ENCODE measurements around the gene PITHD1.

Gene PITHD1

DNA sequence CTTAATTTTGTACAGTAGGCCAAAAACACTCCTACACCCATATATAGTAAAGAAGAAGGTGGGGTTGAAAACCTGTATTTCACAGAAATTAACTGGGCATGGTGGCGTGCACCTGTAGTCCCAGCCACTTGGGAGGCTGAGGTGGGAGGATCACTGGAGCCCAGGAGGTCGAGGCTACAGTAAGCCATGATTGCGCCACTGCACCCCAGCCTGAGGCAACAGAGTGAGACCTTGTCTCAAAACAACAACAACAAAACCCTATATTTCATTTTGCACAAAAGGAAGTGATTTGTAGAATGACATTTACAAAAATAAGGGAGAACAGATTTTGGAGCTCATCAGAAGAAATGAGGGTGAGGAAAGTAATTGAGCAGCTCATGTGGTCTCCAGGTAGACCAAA, 10.5 kb downstream of the PITHD1 start:
- no peaks in the 10 kb centered on the region for H3K27me3 ChIP-seq (replicated peaks; ENCODE audit: insufficient read depth, low read length)
- peaks cover 43% of the 10 kb centered on the region for H3K79me2 ChIP-seq (ENCODE audit: low read length)
- no peak overlapping the region for H2AFZ ChIP-seq (ENCODE audit: low read length)
- TF ChIP-seq EZH2phosphoT487 (IDR thresholded peaks at IDR 0.05; ENCODE audit: low read length) (no peak), EZH2 (optimal IDR thresholded peaks at IDR 0.05; ENCODE audit: low read depth, low read length) (no peak)
- TF ChIP-seq, protein P1, sequence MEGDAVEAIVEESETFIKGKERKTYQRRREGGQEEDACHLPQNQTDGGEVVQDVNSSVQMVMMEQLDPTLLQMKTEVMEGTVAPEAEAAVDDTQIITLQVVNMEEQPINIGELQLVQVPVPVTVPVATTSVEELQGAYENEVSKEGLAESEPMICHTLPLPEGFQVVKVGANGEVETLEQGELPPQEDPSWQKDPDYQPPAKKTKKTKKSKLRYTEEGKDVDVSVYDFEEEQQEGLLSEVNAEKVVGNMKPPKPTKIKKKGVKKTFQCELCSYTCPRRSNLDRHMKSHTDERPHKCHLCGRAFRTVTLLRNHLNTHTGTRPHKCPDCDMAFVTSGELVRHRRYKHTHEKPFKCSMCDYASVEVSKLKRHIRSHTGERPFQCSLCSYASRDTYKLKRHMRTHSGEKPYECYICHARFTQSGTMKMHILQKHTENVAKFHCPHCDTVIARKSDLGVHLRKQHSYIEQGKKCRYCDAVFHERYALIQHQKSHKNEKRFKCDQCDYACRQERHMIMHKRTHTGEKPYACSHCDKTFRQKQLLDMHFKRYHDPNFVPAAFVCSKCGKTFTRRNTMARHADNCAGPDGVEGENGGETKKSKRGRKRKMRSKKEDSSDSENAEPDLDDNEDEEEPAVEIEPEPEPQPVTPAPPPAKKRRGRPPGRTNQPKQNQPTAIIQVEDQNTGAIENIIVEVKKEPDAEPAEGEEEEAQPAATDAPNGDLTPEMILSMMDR (IDR thresholded peaks at IDR 0.05; ENCODE audit: low read length): no peak
- H3K4me2 ChIP-seq (ENCODE audit: low read depth, low read length): no peak overlapping the region
- no peak overlapping the region for H3K9ac ChIP-seq (ENCODE audit: low read length)
- DNase-seq: no peak
- H3K4me1 ChIP-seq (ENCODE audit: low read length): peaks cover 7% of the 10 kb centered on the region
- no peaks in the 10 kb centered on the region for H3K9me2 ChIP-seq (replicated peaks; ENCODE audit: insufficient read depth, low read length)
- no peak overlapping the region for H3K4me3 ChIP-seq (ENCODE audit: low read length)
- peaks cover 7% of the 10 kb centered on the region for H3F3A ChIP-seq (ENCODE audit: insufficient read depth, low read length)
- no peak overlapping the region for H3K27ac ChIP-seq (ENCODE audit: low read length)
- H4K20me1 ChIP-seq (ENCODE audit: insufficient read depth, low read length): 0 out of 2 replicates have a peak, but pooled peaks cover 3% of the 10 kb centered on the region
- peaks cover 8% of the 10 kb centered on the region; the same call in 1 of the 2 replicates for H3K36me3 ChIP-seq (replicated peaks; ENCODE audit: insufficient read depth, low read length)
- no peaks in the 10 kb centered on the region for H3K9me3 ChIP-seq (replicated peaks; ENCODE audit: insufficient read depth, low read length)

DNA sequence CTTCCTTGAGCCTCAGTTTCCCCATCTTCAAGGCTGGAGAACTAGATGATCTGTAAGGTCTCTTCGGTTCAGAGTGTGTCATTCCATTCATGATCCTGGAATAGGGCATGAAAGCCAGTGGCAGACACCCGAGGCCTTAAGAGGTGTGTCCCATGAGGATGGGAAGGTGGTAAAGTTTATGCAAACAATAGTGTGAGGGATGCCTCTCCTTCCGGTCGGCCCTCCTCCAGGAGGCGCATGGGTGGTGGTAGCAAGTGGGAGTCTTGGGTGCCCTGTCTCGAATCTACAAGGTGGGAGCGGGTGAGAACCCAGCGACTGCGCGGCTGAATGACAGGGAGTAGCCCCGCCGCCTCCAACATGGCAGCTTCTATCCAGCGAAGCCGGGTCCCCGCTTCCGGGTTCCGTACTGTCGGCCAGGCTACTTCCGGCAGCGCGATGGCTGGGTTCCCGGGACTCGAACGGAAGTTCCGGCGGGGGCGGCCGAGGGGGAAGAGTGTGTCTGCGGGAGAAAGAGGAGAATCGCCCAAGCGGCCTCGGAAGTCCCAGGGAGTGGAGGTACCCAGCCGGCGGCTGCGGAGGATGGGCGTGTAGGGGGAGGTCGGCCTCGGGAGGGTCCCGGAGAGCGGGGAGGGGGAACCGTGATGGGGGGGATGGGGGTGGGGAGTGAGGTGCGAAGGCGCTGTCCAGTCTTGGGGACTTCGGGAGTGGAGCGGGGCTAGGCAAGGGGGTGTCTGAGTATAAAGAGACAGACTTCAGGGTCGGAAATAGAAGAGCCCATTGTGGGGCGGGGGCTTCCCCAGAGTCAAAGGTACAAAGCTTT, 12.7 kb downstream of the PITHD1 start, which contains the start of gene LYPLA2:
Gene LYPLA2 (plus strand): TSS at position 450 of the 820 bp plus-strand sequence. CDS start 1,538 bp downstream, outside the sequence.
- Histone ChIP-seq H3K9me3 (replicated peaks; ENCODE audit: insufficient read depth, low read length) (no peaks in the 10 kb centered on the region), H3K4me1 (ENCODE audit: low read length) (peaks cover 7% of the 10 kb centered on the region), H3K79me2 (ENCODE audit: low read length) (peaks cover 33% of the 10 kb centered on the region), H3K4me3 (ENCODE audit: low read length) (peak within 1 kb of the TSS; percentile 90), H3K36me3 (replicated peaks; ENCODE audit: insufficient read depth, low read length) (0 out of 2 replicates have a peak, but pooled peaks cover 4% of the 10 kb centered on the region), H3F3A (ENCODE audit: insufficient read depth, low read length) (peaks cover 7% of the 10 kb centered on the region), H3K27me3 (replicated peaks; ENCODE audit: insufficient read depth, low read length) (no peaks in the 10 kb centered on the region), H2AFZ (ENCODE audit: low read length) (peak within 1 kb of the TSS; percentile 95), H3K4me2 (ENCODE audit: low read depth, low read length) (peak within 1 kb of the TSS; percentile 95), H3K9me2 (replicated peaks; ENCODE audit: insufficient read depth, low read length) (no peaks in the 10 kb centered on the region), H3K9ac (ENCODE audit: low read length) (peak within 1 kb of the TSS; percentile 74), H4K20me1 (ENCODE audit: insufficient read depth, low read length) (no peaks in the 10 kb centered on the region), H3K27ac (ENCODE audit: low read length) (peak within 1 kb of the TSS; percentile 12; the same call in 1 of the 2 replicates)
- DNase-seq: peak; percentile 84
- TF ChIP-seq, protein P1 (IDR thresholded peaks at IDR 0.05; ENCODE audit: low read length): no peak
- TF ChIP-seq EZH2phosphoT487 (IDR thresholded peaks at IDR 0.05; ENCODE audit: low read length): no peak
- no peak for TF ChIP-seq EZH2 (optimal IDR thresholded peaks at IDR 0.05; ENCODE audit: low read depth, low read length)

DNA sequence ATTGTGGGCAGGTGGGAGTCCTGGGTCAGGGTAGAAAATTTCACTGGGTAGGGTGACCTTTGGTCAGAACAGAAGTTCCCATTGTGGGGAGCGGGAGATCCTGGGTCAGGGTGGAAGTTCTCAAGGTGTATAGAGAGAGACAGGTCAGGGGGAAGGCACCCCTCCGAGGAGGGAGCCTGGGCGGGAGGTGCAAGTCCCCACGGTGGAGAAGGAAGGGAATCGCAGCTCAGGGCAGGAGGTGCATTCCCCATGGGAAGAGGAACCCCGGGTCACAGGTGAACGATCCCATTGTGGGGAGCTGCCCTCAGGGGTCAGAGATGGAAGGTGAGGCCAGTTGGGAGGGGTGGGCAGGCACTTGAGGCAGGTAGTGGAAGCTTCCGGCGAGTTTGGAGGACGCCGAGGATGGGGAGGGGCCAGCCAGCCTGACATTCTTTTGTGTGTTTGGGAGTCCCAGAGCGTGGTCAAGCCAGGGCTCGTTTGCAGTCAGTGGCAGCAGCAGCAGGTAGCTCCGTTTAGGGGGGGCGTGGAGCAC, 13.4 kb downstream of the PITHD1 start:
- Histone ChIP-seq H2AFZ (ENCODE audit: low read length) (peak overlapping the region; percentile 95), H3F3A (ENCODE audit: insufficient read depth, low read length) (peaks cover 7% of the 10 kb centered on the region), H3K9me2 (replicated peaks; ENCODE audit: insufficient read depth, low read length) (no peaks in the 10 kb centered on the region), H3K36me3 (replicated peaks; ENCODE audit: insufficient read depth, low read length) (no peaks in the 10 kb centered on the region), H3K79me2 (ENCODE audit: low read length) (peaks cover 33% of the 10 kb centered on the region), H3K9ac (ENCODE audit: low read length) (peak overlapping the region; percentile 74), H3K4me1 (ENCODE audit: low read length) (peaks cover 7% of the 10 kb centered on the region), H4K20me1 (ENCODE audit: insufficient read depth, low read length) (no peaks in the 10 kb centered on the region), H3K27me3 (replicated peaks; ENCODE audit: insufficient read depth, low read length) (no peaks in the 10 kb centered on the region), H3K4me3 (ENCODE audit: low read length) (peak overlapping the region; percentile 90), H3K9me3 (replicated peaks; ENCODE audit: insufficient read depth, low read length) (no peaks in the 10 kb centered on the region), H3K4me2 (ENCODE audit: low read depth, low read length) (peak overlapping the region; percentile 91), H3K27ac (ENCODE audit: low read length) (no peak overlapping the region; the same call in 1 of the 2 replicates)
- no peak for DNase-seq
- TF ChIP-seq EZH2phosphoT487 (IDR thresholded peaks at IDR 0.05; ENCODE audit: low read length): no peak
- TF ChIP-seq, protein P1 (IDR thresholded peaks at IDR 0.05; ENCODE audit: low read length): no peak
- TF ChIP-seq EZH2 (optimal IDR thresholded peaks at IDR 0.05; ENCODE audit: low read depth, low read length): no peak
